OCI-LY7 (cell line): Measurements from ENCODE around the gene HLA-DPB1.

Experiments used
- CTCF ChIP-seq: fragments of 200-600 bp; sonication (generic); conservative IDR thresholded peaks from 2 replicates; pipeline ENCODE4 v1.5.1; 2014; ENCODE audit warnings: mild to moderate bottlenecking, antibody characterized with exemption, low read length, moderate library complexity, mixed read lengths
- EZH2phosphoT487 ChIP-seq: fragments of 200-600 bp; sonication (generic); IDR thresholded peaks from 2 replicates; pipeline ENCODE4 v1.6.1; 2018; ENCODE audit warnings: low read depth, borderline replicate concordance, mild to moderate bottlenecking, mixed run types, antibody characterized with exemption, low read length, moderate library complexity, mixed read lengths

GRCh38 chr6:33030245-33030644 lies 45.5 kb upstream of the HLA-DPB1 start:
- TF ChIP-seq CTCF, result 0 out of 2 replicates have a peak, but pooled peaks have one; percentile 9
- no peak for TF ChIP-seq EZH2phosphoT487
